ENCODE measurements around the gene TRPV5.

The TRPV5 gene

GRCh38 chr7:142919656-142920055, 13.9 kb downstream of the TRPV5 start:
- no peaks in the 10 kb centered on the region for H3K9me3 ChIP-seq (ENCODE audit: control extremely low read depth in 1 of 5, control insufficient read depth in 4 of 5, insufficient read depth in 2 of 5, low read depth in 1 of 5, low read length in 4 of 5)
- no peaks in the 10 kb centered on the region for H3K4me1 ChIP-seq (ENCODE audit: control extremely low read depth in 1 of 4, control insufficient read depth in 4 of 4, insufficient read depth in 4 of 4, low read length in 3 of 4)
- DNase-seq = no peak
- H3K4me3 ChIP-seq (ENCODE audit: control insufficient read depth in 1 of 7, extremely low read depth in 1 of 7, insufficient read depth in 4 of 7, low read depth in 2 of 7, low read length in 6 of 7) = no peak overlapping the region
- H3K27ac ChIP-seq (ENCODE audit: insufficient read depth in 1 of 2, low read depth in 1 of 2, low read length in 2 of 2, poor library complexity in 1 of 2, severe bottlenecking in 2 of 2) = no peak overlapping the region
- peaks cover 0 to 2% (median 0%) of the 10 kb centered on the region in 5 experiments for H3K27me3 ChIP-seq (replicated peaks in 2 of 5; ENCODE audit: control insufficient read depth in 4 of 5, insufficient read depth in 5 of 5, low read length in 4 of 5)
- CTCF ChIA-PET = interaction anchor here (1.7 kb wide), 1 partner anchor 9 kb away, joined by 4 read pairs; no protein-coding TSS in a partner anchor
- POLR2A ChIA-PET = no interaction called here
- 97% methylated on average over 3 of the region's 3 CpGs for WGBS (ENCODE audit: insufficient coverage)
- H3K36me3 ChIP-seq (ENCODE audit: control insufficient read depth in 4 of 4, insufficient read depth in 4 of 4, low read length in 3 of 4) = no peaks in the 10 kb centered on the region

GRCh38 chr7:142918901-142919300, 14.6 kb downstream of the TRPV5 start:
- WGBS (ENCODE audit: insufficient coverage) = 100% methylated on average over 2 of the region's 2 CpGs
- CTCF ChIA-PET = interaction anchor here (0.7 to 1.7 kb wide), 2 partner anchors 9 to 10 kb away, joined by 4 read pairs; no protein-coding TSS in a partner anchor
- H3K4me3 ChIP-seq (ENCODE audit: control insufficient read depth in 1 of 7, extremely low read depth in 1 of 7, insufficient read depth in 4 of 7, low read depth in 2 of 7, low read length in 6 of 7) = no peak overlapping the region
- H3K27me3 ChIP-seq (replicated peaks in 2 of 5; ENCODE audit: control insufficient read depth in 4 of 5, insufficient read depth in 5 of 5, low read length in 4 of 5) = peaks cover 0 to 2% (median 0%) of the 10 kb centered on the region in 5 experiments
- H3K27ac ChIP-seq (ENCODE audit: insufficient read depth in 1 of 2, low read depth in 1 of 2, low read length in 2 of 2, poor library complexity in 1 of 2, severe bottlenecking in 2 of 2) = no peak overlapping the region
- H3K4me1 ChIP-seq (ENCODE audit: control extremely low read depth in 1 of 4, control insufficient read depth in 4 of 4, insufficient read depth in 4 of 4, low read length in 3 of 4) = peaks cover 0 to 2% (median 0%) of the 10 kb centered on the region in 4 experiments
- no peaks in the 10 kb centered on the region for H3K36me3 ChIP-seq (ENCODE audit: control insufficient read depth in 4 of 4, insufficient read depth in 4 of 4, low read length in 3 of 4)
- no peak for DNase-seq
- POLR2A ChIA-PET = no interaction called here
- H3K9me3 ChIP-seq (ENCODE audit: control extremely low read depth in 1 of 5, control insufficient read depth in 4 of 5, insufficient read depth in 2 of 5, low read depth in 1 of 5, low read length in 4 of 5) = no peaks in the 10 kb centered on the region

- Histone ChIP-seq H3K4me3 (ENCODE audit: control insufficient read depth in 1 of 7, extremely low read depth in 1 of 7, insufficient read depth in 4 of 7, low read depth in 2 of 7, low read length in 6 of 7) (no peak overlapping the region), H3K27me3 (replicated peaks in 2 of 5; ENCODE audit: control insufficient read depth in 4 of 5, insufficient read depth in 5 of 5, low read length in 4 of 5) (no peaks in the 10 kb centered on the region), H3K27ac (ENCODE audit: insufficient read depth in 1 of 2, low read depth in 1 of 2, low read length in 2 of 2, poor library complexity in 1 of 2, severe bottlenecking in 2 of 2) (no peak overlapping the region), H3K36me3 (ENCODE audit: control insufficient read depth in 4 of 4, insufficient read depth in 4 of 4, low read length in 3 of 4) (no peaks in the 10 kb centered on the region), H3K4me1 (ENCODE audit: control extremely low read depth in 1 of 4, control insufficient read depth in 4 of 4, insufficient read depth in 4 of 4, low read length in 3 of 4) (peaks cover 0 to 2% (median 0%) of the 10 kb centered on the region in 4 experiments), H3K9me3 (ENCODE audit: control extremely low read depth in 1 of 5, control insufficient read depth in 4 of 5, insufficient read depth in 2 of 5, low read depth in 1 of 5, low read length in 4 of 5) (no peaks in the 10 kb centered on the region)
- ChIA-PET POLR2A (no interaction called here), CTCF (no interaction called here)
- DNase-seq = no peak
- WGBS (ENCODE audit: insufficient coverage) = 100% methylated on average over 3 of the region's 3 CpGs
These were observed 16.1 kb downstream of the TRPV5 start for GRCh38 chr7:142917447-142917846.

- ChIA-PET POLR2A (no interaction called here), CTCF (interaction anchor here (0.6 to 1.0 kb wide), 2 partner anchors 51 to 877 kb away, joined by 3 to 4 read pairs; no protein-coding TSS in a partner anchor)
- Histone ChIP-seq H3K27me3 (replicated peaks in 2 of 5; ENCODE audit: control insufficient read depth in 4 of 5, insufficient read depth in 5 of 5, low read length in 4 of 5) (peaks cover 0 to 2% (median 0%) of the 10 kb centered on the region in 5 experiments), H3K9me3 (ENCODE audit: control extremely low read depth in 1 of 5, control insufficient read depth in 4 of 5, insufficient read depth in 2 of 5, low read depth in 1 of 5, low read length in 4 of 5) (no peaks in the 10 kb centered on the region), H3K36me3 (ENCODE audit: control insufficient read depth in 4 of 4, insufficient read depth in 4 of 4, low read length in 3 of 4) (no peaks in the 10 kb centered on the region), H3K27ac (ENCODE audit: insufficient read depth in 1 of 2, low read depth in 1 of 2, low read length in 2 of 2, poor library complexity in 1 of 2, severe bottlenecking in 2 of 2) (no peak overlapping the region), H3K4me1 (ENCODE audit: control extremely low read depth in 1 of 4, control insufficient read depth in 4 of 4, insufficient read depth in 4 of 4, low read length in 3 of 4) (peaks cover 0 to 2% (median 0%) of the 10 kb centered on the region in 4 experiments), H3K4me3 (ENCODE audit: control insufficient read depth in 1 of 7, extremely low read depth in 1 of 7, insufficient read depth in 4 of 7, low read depth in 2 of 7, low read length in 6 of 7) (no peak overlapping the region)
- 67% methylated on average over 1 of the region's 2 CpGs for WGBS (ENCODE audit: insufficient coverage)
- no peak for DNase-seq
These were observed 17.0 kb downstream of the TRPV5 start for GRCh38 chr7:142916508-142916907.

GRCh38 chr7:142915315-142915714, 18.2 kb downstream of the TRPV5 start:
- 96% methylated on average over 6 of the region's 8 CpGs for WGBS (ENCODE audit: insufficient coverage)
- ChIA-PET POLR2A (no interaction called here), CTCF (interaction anchor here (1.2 kb wide), 2 partner anchors 10 to 42 kb away, joined by 3 to 4 read pairs; no protein-coding TSS in a partner anchor)
- H3K9me3 ChIP-seq (ENCODE audit: control extremely low read depth in 1 of 5, control insufficient read depth in 4 of 5, insufficient read depth in 2 of 5, low read depth in 1 of 5, low read length in 4 of 5) = no peaks in the 10 kb centered on the region
- no peaks in the 10 kb centered on the region for H3K36me3 ChIP-seq (ENCODE audit: control insufficient read depth in 4 of 4, insufficient read depth in 4 of 4, low read length in 3 of 4)
- H3K4me3 ChIP-seq (ENCODE audit: control insufficient read depth in 1 of 7, extremely low read depth in 1 of 7, insufficient read depth in 4 of 7, low read depth in 2 of 7, low read length in 6 of 7) = no peak overlapping the region
- H3K27me3 ChIP-seq (replicated peaks in 2 of 5; ENCODE audit: control insufficient read depth in 4 of 5, insufficient read depth in 5 of 5, low read length in 4 of 5) = peaks cover 0 to 2% (median 0%) of the 10 kb centered on the region in 5 experiments
- no peak for DNase-seq
- H3K27ac ChIP-seq (ENCODE audit: insufficient read depth in 1 of 2, low read depth in 1 of 2, low read length in 2 of 2, poor library complexity in 1 of 2, severe bottlenecking in 2 of 2) = no peak overlapping the region
- H3K4me1 ChIP-seq (ENCODE audit: control extremely low read depth in 1 of 4, control insufficient read depth in 4 of 4, insufficient read depth in 4 of 4, low read length in 3 of 4) = peaks cover 0 to 2% (median 0%) of the 10 kb centered on the region in 4 experiments

GRCh38 chr7:142914121-142914520, 19.4 kb downstream of the TRPV5 start:
- Histone ChIP-seq H3K9me3 (ENCODE audit: control extremely low read depth in 1 of 5, control insufficient read depth in 4 of 5, insufficient read depth in 2 of 5, low read depth in 1 of 5, low read length in 4 of 5) (no peaks in the 10 kb centered on the region), H3K27me3 (replicated peaks in 2 of 5; ENCODE audit: control insufficient read depth in 4 of 5, insufficient read depth in 5 of 5, low read length in 4 of 5) (peaks cover 0 to 2% (median 0%) of the 10 kb centered on the region in 5 experiments), H3K4me1 (ENCODE audit: control extremely low read depth in 1 of 4, control insufficient read depth in 4 of 4, insufficient read depth in 4 of 4, low read length in 3 of 4) (peaks cover 0 to 2% (median under 1%) of the 10 kb centered on the region in 4 experiments), H3K4me3 (ENCODE audit: control insufficient read depth in 1 of 7, extremely low read depth in 1 of 7, insufficient read depth in 4 of 7, low read depth in 2 of 7, low read length in 6 of 7) (no peak overlapping the region), H3K36me3 (ENCODE audit: control insufficient read depth in 4 of 4, insufficient read depth in 4 of 4, low read length in 3 of 4) (no peaks in the 10 kb centered on the region), H3K27ac (ENCODE audit: insufficient read depth in 1 of 2, low read depth in 1 of 2, low read length in 2 of 2, poor library complexity in 1 of 2, severe bottlenecking in 2 of 2) (no peak overlapping the region)
- no peak for DNase-seq
- no CpG with 5 or more reads among the region's 1 CpG for WGBS (ENCODE audit: insufficient coverage)
- ChIA-PET POLR2A (no interaction called here), CTCF (interaction anchor here (1.2 kb wide), 2 partner anchors 12 to 41 kb away, joined by 4 read pairs; no protein-coding TSS in a partner anchor)

GRCh38 chr7:142913566-142913965, 20.0 kb downstream of the TRPV5 start:
- Histone ChIP-seq H3K9me3 (ENCODE audit: control extremely low read depth in 1 of 5, control insufficient read depth in 4 of 5, insufficient read depth in 2 of 5, low read depth in 1 of 5, low read length in 4 of 5) (no peaks in the 10 kb centered on the region), H3K27ac (ENCODE audit: insufficient read depth in 1 of 2, low read depth in 1 of 2, low read length in 2 of 2, poor library complexity in 1 of 2, severe bottlenecking in 2 of 2) (no peak overlapping the region), H3K4me1 (ENCODE audit: control extremely low read depth in 1 of 4, control insufficient read depth in 4 of 4, insufficient read depth in 4 of 4, low read length in 3 of 4) (peaks cover 0 to 2% (median 1%) of the 10 kb centered on the region in 4 experiments), H3K36me3 (ENCODE audit: control insufficient read depth in 4 of 4, insufficient read depth in 4 of 4, low read length in 3 of 4) (no peaks in the 10 kb centered on the region), H3K4me3 (ENCODE audit: control insufficient read depth in 1 of 7, extremely low read depth in 1 of 7, insufficient read depth in 4 of 7, low read depth in 2 of 7, low read length in 6 of 7) (no peak overlapping the region), H3K27me3 (replicated peaks in 2 of 5; ENCODE audit: control insufficient read depth in 4 of 5, insufficient read depth in 5 of 5, low read length in 4 of 5) (peaks cover 0 to 2% (median 0%) of the 10 kb centered on the region in 5 experiments)
- whole genome bisulfite sequencing (ENCODE audit: insufficient coverage) = 89% methylated on average over 1 of the region's 2 CpGs
- POLR2A ChIA-PET = no interaction called here
- DNase-seq = no peak
- CTCF ChIA-PET = interaction anchor here (0.7 to 1.2 kb wide), 2 partner anchors 12 to 33 kb away, joined by 3 to 4 read pairs; no protein-coding TSS in a partner anchor
